HepG2 (cell line): ENCODE results near the gene SLC48A1. TPM values are rescaled to one million over a fixed set of nuclear protein-coding genes. Genes with fewer than 3 reads are reported as not detected.

Source experiments
- ATAC-seq: fragments of 200-7000 bp; cut with Tn5 transposase; 3 replicates; pipeline ENCODE4 v1.9.1; 2020; ENCODE audit warnings: mild to moderate bottlenecking, moderate library complexity
- BruUV-seq: library from RNA; stranded (reverse); fragments of 400-500 nt; replicated peaks from 2 replicates; lab custom pipeline; 2021; lab: Mats Ljungman, UMichigan
- CTCF ChIA-PET: fragments of 300-600 bp; formaldehyde crosslinking; extraction: SDS; loops from one replicate; lab custom pipeline; 2021; ENCODE audit warnings: low total read pairs, inconsistent platforms, low intra/inter-chr PET ratio; lab: Yijun Ruan, JAX
- POLR2A ChIA-PET: fragments of 350-600 bp; sonication (Branson Sonifier 250); formaldehyde crosslinking; loops from one replicate; lab custom pipeline; 2020; ENCODE audit warnings: antibody characterized with exemption, inconsistent platforms; lab: Yijun Ruan, JAX
- DNase-seq: peaks from one replicate; pipeline ENCODE4 v3.0.0-alpha.2; 2015; ENCODE audit warnings: low spot score
- FAIRE-seq: peaks from 3 replicates; lab custom pipeline; 2011; peaks lifted over from hg19 to GRCh38; lab: Jason Lieb, UNC
- H2AFZ ChIP-seq: one replicate; pipeline ENCODE4 v1.6.1; 2011; ENCODE audit warnings: low read length, inconsistent platforms
- H3K27ac ChIP-seq: fragments of 300-600 bp; 3 replicates; pipeline ENCODE4 v1.8.0; 2011; ENCODE audit warnings: mixed run types, mild to moderate bottlenecking, mixed read lengths, low read length, inconsistent platforms; ENCODE audit not compliant: insufficient read depth; ENCODE audit errors: extremely low read length
- H3K27me3 ChIP-seq, 2 experiments: fragments of 200-600 bp in 1 of 2; 2 replicates in 1 of 2; 3 replicates in 1 of 2; pipeline versions ENCODE4 v1.6.0 to v1.8.0; 2011; ENCODE audit warnings: low read length in 2 of 2, mild to moderate bottlenecking in 2 of 2, moderate library complexity in 2 of 2, inconsistent platforms in 1 of 2; ENCODE audit not compliant: insufficient read depth in 2 of 2, control insufficient read depth in 1 of 2
- H3K36me3 ChIP-seq, 2 experiments: fragments of 200-600 bp in 1 of 2; replicated peaks in 1 of 2; 2 replicates in 1 of 2; 3 replicates in 1 of 2; pipeline versions ENCODE4 v1.5.1 to v1.8.0; 2011; ENCODE audit warnings: low read length in 2 of 2, inconsistent platforms in 1 of 2; ENCODE audit not compliant: insufficient read depth in 2 of 2, control insufficient read depth in 1 of 2
- H3K4me1 ChIP-seq: 2 replicates; pipeline ENCODE4 v1.5.1; 2012; ENCODE audit warnings: low read length, inconsistent platforms; ENCODE audit not compliant: insufficient read depth
- H3K4me2 ChIP-seq: 2 replicates; pipeline ENCODE4 v1.6.0; 2011; ENCODE audit warnings: low read depth, low read length, inconsistent platforms
- H3K4me3 ChIP-seq, 3 experiments: fragments of 200-600 bp in 1 of 3; sonication (generic), shearing (Covaris generic) in 1 of 3; replicated peaks in 1 of 3; 2 replicates each; pipeline ENCODE4 v1.5.1; 2011 to 2016; ENCODE audit warnings: low read length in 3 of 3, inconsistent platforms in 2 of 3, low read depth in 2 of 3, mild to moderate bottlenecking in 2 of 3, control low read depth in 1 of 3, mixed read lengths in 1 of 3; ENCODE audit not compliant: insufficient read depth in 1 of 3
- H3K79me2 ChIP-seq: one replicate; pipeline ENCODE4 v1.6.1; 2011; ENCODE audit warnings: low read length, inconsistent platforms; ENCODE audit not compliant: insufficient read depth
- H3K9ac ChIP-seq: 2 replicates; pipeline ENCODE4 v1.6.0; 2011; ENCODE audit warnings: mild to moderate bottlenecking, low read depth, low read length, inconsistent platforms; ENCODE audit not compliant: insufficient read depth
- H3K9me3 ChIP-seq: 2 replicates; pipeline ENCODE4 v1.5.1; 2012; ENCODE audit warnings: mild to moderate bottlenecking, low read length
- H4K20me1 ChIP-seq: 2 replicates; pipeline ENCODE4 v1.6.0; 2011; ENCODE audit warnings: inconsistent platforms, mild to moderate bottlenecking, low read length, moderate library complexity; ENCODE audit not compliant: insufficient read depth
- NFE2L1 ChIP-seq: sonication (generic); formaldehyde crosslinking; IDR thresholded peaks from 2 replicates; pipeline ENCODE4 v1.4.0; 2020; ENCODE audit warnings: missing genetic modification reagents, mild to moderate bottlenecking, borderline replicate concordance
- PLRG1 ChIP-seq: fragments of 450-650 bp; conservative IDR thresholded peaks from 2 replicates; pipeline ENCODE4 v1.6.1; 2016
- SNRNP70 ChIP-seq: fragments of 200-400 bp; formaldehyde crosslinking; IDR thresholded peaks from 2 replicates; pipeline ENCODE4 v1.6.1; 2017; ENCODE audit warnings: mild to moderate bottlenecking, low read depth, low read length, moderate library complexity
- SRSF1 ChIP-seq: fragments of 200-400 bp; formaldehyde crosslinking; optimal IDR thresholded peaks from 2 replicates; pipeline ENCODE3; 2017; ENCODE audit warnings: mild to moderate bottlenecking, low read depth, low read length, moderate library complexity
- TMF1 ChIP-seq: sonication (generic); formaldehyde crosslinking; IDR thresholded peaks from 2 replicates; pipeline ENCODE4 v1.8.1; 2022; ENCODE audit warnings: low read depth, missing genetic modification reagents
- ZFP36L2 ChIP-seq: sonication (generic); formaldehyde crosslinking; IDR thresholded peaks from 2 replicates; pipeline ENCODE4 v1.4.0; 2020; ENCODE audit warnings: missing genetic modification reagents
- ZKSCAN5 ChIP-seq: sonication (generic); formaldehyde crosslinking; IDR thresholded peaks from 2 replicates; pipeline ENCODE4 v1.5.1; 2020; ENCODE audit warnings: mild to moderate bottlenecking, missing genetic modification reagents
- ZNF260 ChIP-seq: sonication (generic); formaldehyde crosslinking; IDR thresholded peaks from 2 replicates; pipeline ENCODE4 v1.4.0; 2020; ENCODE audit warnings: missing genetic modification reagents, low read depth, mild to moderate bottlenecking, borderline replicate concordance
- WGBS: methylation state at CpG from one replicate; pipeline ENCODE4 v1.1.6; 2017; ENCODE audit warnings: low lambda C conversion rate; 5-methylcytosine and 5-hydroxymethylcytosine counted together
- in situ Hi-C: cut with HindIII; loops from 2 replicates; pipeline ENCODE4 v1.10.0; 2017; ENCODE audit warnings: low pct_unique_long_range_greater_than_20kb; ENCODE audit not compliant: extremely low pct_ligation_motif_present
- intact Hi-C: fragments of 100-400 bp; cut with micrococcal nuclease; formaldehyde crosslinking; loops from one replicate; pipeline ENCODE4 v1.10.0; 2022; ENCODE audit not compliant: unreplicated experiment
- polyA plus RNA-seq, 8 experiments: library from polyadenylated mRNA; depleted of rRNA in 3 of 8; stranded (reverse) in 7 of 8; unstranded in 1 of 8; fragments of >200 nt; fragmentation: Illumina TruSeq in 4 of 8; extraction: Trizol in 4 of 8; gene quantifications; 2 replicates each; pipeline versions ENCODE4 v1.2.1 to v1.2.3, GENCODE V29; 2011 to 2016; ENCODE audit warnings: low read depth in 4 of 8, missing spikeins in 1 of 8, mixed read lengths in 1 of 8; ENCODE audit not compliant: insufficient read depth in 1 of 8
- total RNA-seq, 5 experiments: library from RNA; depleted of rRNA; stranded (reverse); fragments of >200 nt; fragmentation: Illumina TruSeq; extraction: Trizol; gene quantifications; 2 replicates each; pipeline ENCODE4 v1.2.3, GENCODE V29; 2016; ENCODE audit warnings: low read depth in 1 of 5
- TF ChIP-seq, protein P1 (sequence below): sonication (generic); formaldehyde crosslinking; conservative IDR thresholded peaks from 2 replicates; pipeline ENCODE4 v1.4.0; 2020; ENCODE audit warnings: missing genetic modification reagents

SLC48A1 gene
- total and polyA plus RNA-seq, 2 of the 13 experiments (the other 11 are each of a cell fraction or from before 2014, with no cell fraction given), result 2.2 to 3.7 TPM

GRCh38 chr12:47730341-47730744 is 42.7 kb upstream of the SLC48A1 start:
- TF ChIP-seq ZNF260 (CRISPR knock-in tag) (no peak), PLRG1 (no peak), ZFP36L2 (CRISPR knock-in tag) (no peak), ZKSCAN5 (CRISPR knock-in tag) (no peak), NFE2L1 (no peak), SNRNP70 (no peak), TMF1 (no peak), SRSF1 (no peak)
- TF ChIP-seq, protein P1, sequence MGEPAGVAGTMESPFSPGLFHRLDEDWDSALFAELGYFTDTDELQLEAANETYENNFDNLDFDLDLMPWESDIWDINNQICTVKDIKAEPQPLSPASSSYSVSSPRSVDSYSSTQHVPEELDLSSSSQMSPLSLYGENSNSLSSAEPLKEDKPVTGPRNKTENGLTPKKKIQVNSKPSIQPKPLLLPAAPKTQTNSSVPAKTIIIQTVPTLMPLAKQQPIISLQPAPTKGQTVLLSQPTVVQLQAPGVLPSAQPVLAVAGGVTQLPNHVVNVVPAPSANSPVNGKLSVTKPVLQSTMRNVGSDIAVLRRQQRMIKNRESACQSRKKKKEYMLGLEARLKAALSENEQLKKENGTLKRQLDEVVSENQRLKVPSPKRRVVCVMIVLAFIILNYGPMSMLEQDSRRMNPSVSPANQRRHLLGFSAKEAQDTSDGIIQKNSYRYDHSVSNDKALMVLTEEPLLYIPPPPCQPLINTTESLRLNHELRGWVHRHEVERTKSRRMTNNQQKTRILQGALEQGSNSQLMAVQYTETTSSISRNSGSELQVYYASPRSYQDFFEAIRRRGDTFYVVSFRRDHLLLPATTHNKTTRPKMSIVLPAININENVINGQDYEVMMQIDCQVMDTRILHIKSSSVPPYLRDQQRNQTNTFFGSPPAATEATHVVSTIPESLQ (CRISPR knock-in tag), result no peak

More at GRCh38 chr12:47730341-47730744, 42.7 kb upstream of the SLC48A1 start:
- Histone ChIP-seq H3K4me3 (no peak overlapping the region), H3K27ac (no peak overlapping the region), H3K9me3 (no peaks in the 10 kb centered on the region), H3K4me1 (no peaks in the 10 kb centered on the region), H3K4me2 (no peak overlapping the region), H4K20me1 (no peaks in the 10 kb centered on the region), H3K79me2 (no peaks in the 10 kb centered on the region), H3K27me3 (peaks cover 4 to 7% of the 10 kb centered on the region in 2 experiments; a peak in 4 of 5 replicates), H2AFZ (no peak overlapping the region), H3K36me3 (no peaks in the 10 kb centered on the region), H3K9ac (no peak overlapping the region)
- WGBS, result 51% methylated on average over 8 of the region's 8 CpGs
- ATAC-seq (no peak), DNase-seq (no peak), FAIRE-seq (no peak)
- in situ Hi-C loops (no loop called here), intact Hi-C loops (no loop called here)
- CTCF ChIA-PET, result no interaction called here
- BruUV-seq, result no TSS peak
- POLR2A ChIA-PET, result no interaction called here
